HFFc6 (cell line): ENCODE data around the gene TMEM255B. TPM values are rescaled to one million over a fixed set of nuclear protein-coding genes. Genes with fewer than 3 reads are reported as not detected.

Experiments
- DNase-seq: peaks from one replicate; pipeline ENCODE4 v3.0.0-alpha.2; 2018
- H3K27ac Mint-ChIP-seq: 2 replicates; pipeline ENCODE4 v1.8.0; 2020; ENCODE audit warnings: mild to moderate bottlenecking, mixed read lengths
- H3K27me3 Mint-ChIP-seq: 2 replicates; pipeline ENCODE4 v1.8.0; 2021; ENCODE audit warnings: mild to moderate bottlenecking, moderate library complexity, mixed read lengths; ENCODE audit not compliant: insufficient read depth
- H3K36me3 Mint-ChIP-seq: 2 replicates; pipeline ENCODE4 v1.8.0; 2021; ENCODE audit warnings: low read depth, mixed read lengths
- H3K4me1 Mint-ChIP-seq: 2 replicates; pipeline ENCODE4 v1.8.0; 2020; ENCODE audit warnings: low read depth, mixed read lengths
- H3K4me3 Mint-ChIP-seq: 2 replicates; pipeline ENCODE4 v1.8.0; 2020; ENCODE audit warnings: mild to moderate bottlenecking, moderate library complexity, mixed read lengths
- H3K9me3 Mint-ChIP-seq: 2 replicates; pipeline ENCODE4 v1.8.0; 2020; ENCODE audit warnings: mild to moderate bottlenecking, mixed read lengths
- CTCF ChIP-seq: fragments of 200-600 bp; sonication (generic); IDR thresholded peaks from 2 replicates; pipeline ENCODE4 v1.5.0; 2021; ENCODE audit warnings: antibody characterized with exemption, mild to moderate bottlenecking
- total RNA-seq, 6 experiments: library from RNA; stranded (reverse); fragmentation: NEBNext Ultra II Directional; extraction: Animal tissue kit (Norgen Biotek cat#: 25700); gene quantifications; 2 replicates in 1 of 6; 3 replicates in 5 of 6; pipeline ENCODE4 v1.2.3, GENCODE V29; 2021

The TMEM255B gene
- total RNA-seq, 6 experiments from 2014 or later: 8.2 to 10.3 (median 9.1) TPM

GRCh38 chr13:113814435-113814821 lies 55.4 kb downstream of the TMEM255B start:
- Mint-ChIP-seq H3K4me3 (peak overlapping the region; percentile 3; the same call in 1 of the 2 replicates), H3K9me3 (peaks cover 25% of the 10 kb centered on the region), H3K4me1 (peaks cover 38% of the 10 kb centered on the region), H3K27ac (peak overlapping the region; percentile 27), H3K27me3 (peaks cover 48% of the 10 kb centered on the region), H3K36me3 (peaks cover 29% of the 10 kb centered on the region)
- no peak for TF ChIP-seq CTCF
- peak; percentile 24 for DNase-seq

GRCh38 chr13:113815151-113816058 lies 56.4 kb downstream of the TMEM255B start:
- DNase-seq: no peak
- Mint-ChIP-seq H3K4me3 (peak overlapping the region; percentile 34), H3K27ac (peak overlapping the region; percentile 86), H3K27me3 (peaks cover 49% of the 10 kb centered on the region), H3K9me3 (peaks cover 15% of the 10 kb centered on the region), H3K36me3 (peaks cover 24% of the 10 kb centered on the region), H3K4me1 (peaks cover 44% of the 10 kb centered on the region)
- TF ChIP-seq CTCF: no peak

- peak; percentile 31 for DNase-seq
- Mint-ChIP-seq H3K27me3 (peaks cover 52% of the 10 kb centered on the region), H3K27ac (peak overlapping the region; percentile 86), H3K36me3 (peaks cover 23% of the 10 kb centered on the region), H3K4me1 (peaks cover 52% of the 10 kb centered on the region), H3K9me3 (peaks cover 19% of the 10 kb centered on the region), H3K4me3 (peak overlapping the region; percentile 42)
- no peak for TF ChIP-seq CTCF
These were observed 57.4 kb downstream of the TMEM255B start for GRCh38 chr13:113816254-113816929.

GRCh38 chr13:113816946-113817859 lies 58.2 kb downstream of the TMEM255B start:
- peak; percentile 89 for TF ChIP-seq CTCF
- DNase-seq: peak; percentile 94
- H3K4me3 Mint-ChIP-seq: peak overlapping the region; percentile 77
- peaks cover 19% of the 10 kb centered on the region for H3K9me3 Mint-ChIP-seq
- peak overlapping the region; percentile 91 for H3K27ac Mint-ChIP-seq
- peaks cover 58% of the 10 kb centered on the region for H3K4me1 Mint-ChIP-seq
- H3K36me3 Mint-ChIP-seq: peaks cover 23% of the 10 kb centered on the region
- H3K27me3 Mint-ChIP-seq: peaks cover 52% of the 10 kb centered on the region
